Body of pancreas (tissue), 4 donors: Measurements from ENCODE around the gene HES5. TPM values are rescaled to one million over a fixed set of nuclear protein-coding genes. Genes with fewer than 3 reads are reported as not detected.

Experiments used
- ATAC-seq: fragments of 150-250 bp; one replicate; pipeline ENCODE4 v1.9.1; 2016
- DNase-seq, 4 donors: peaks; one replicate each; pipeline ENCODE4 v3.0.0-alpha.2; 2019
- H3K27ac ChIP-seq, 4 donors: fragments of 200-600 bp; sonication (generic); 1 replicate in 3 of 4; 2 replicates in 1 of 4; pipeline versions ENCODE4 v1.5.1 to v1.6.1; 2016 to 2019; ENCODE audit warnings: mild to moderate bottlenecking in 1 of 4, mixed read lengths in 1 of 4, moderate library complexity in 1 of 4
- H3K27me3 ChIP-seq, 2 donors: fragments of 200-600 bp; sonication (generic); one replicate each; pipeline ENCODE4 v1.6.0; 2016; ENCODE audit warnings: mild to moderate bottlenecking in 1 of 2
- H3K36me3 ChIP-seq, 2 donors: fragments of 200-600 bp; sonication (generic); replicated peaks in 1 of 2; 2 replicates each; pipeline ENCODE4 v1.5.1; 2016; ENCODE audit warnings: low read depth in 2 of 2; ENCODE audit not compliant: insufficient read depth in 1 of 2
- H3K4me1 ChIP-seq: fragments of 200-600 bp; sonication (generic); one replicate; pipeline ENCODE4 v1.6.0; 2016
- H3K4me3 ChIP-seq, 2 donors: fragments of 200-600 bp; sonication (generic); 1 replicate in 1 of 2; 2 replicates in 1 of 2; pipeline ENCODE4 v1.5.1; 2016 to 2019
- H3K9me3 ChIP-seq, 3 donors: fragments of 200-600 bp; sonication (generic); 1 replicate in 2 of 3; 2 replicates in 1 of 3; pipeline ENCODE4 v1.5.1; 2016
- POLR2A ChIP-seq, 3 donors: fragments of 450-650 bp; IDR thresholded peaks; one replicate each; pipeline ENCODE4 v1.6.1; 2016; ENCODE audit warnings: antibody characterized with exemption in 3 of 3, mild to moderate bottlenecking in 2 of 3
- WGBS, 2 donors: methylation state at CpG; one replicate each; pipeline ENCODE4 v1.1.5; 2017; 5-methylcytosine and 5-hydroxymethylcytosine counted together
- intact Hi-C: fragments of 100-400 bp; cut with DNase I; formaldehyde crosslinking; loops from one replicate; pipeline ENCODE4 v1.15.1; 2023
- total RNA-seq, 2 donors: library from RNA; depleted of rRNA; stranded (reverse); fragments of >200 nt; gene quantifications; one replicate each; pipeline ENCODE4 v1.1.0, GENCODE V29; 2016
- TF ChIP-seq, protein P1 (sequence below), 7 experiments: fragments of 450-650 bp in 4 of 7; fragments of 200-600 bp in 3 of 7; sonication (generic) in 3 of 7; IDR thresholded peaks; one replicate each; pipeline ENCODE4 v1.5.1; 2016 to 2019; ENCODE audit warnings: antibody characterized with exemption in 7 of 7

HES5 gene
- total RNA-seq, 2 donors from 2014 or later, result not detected

DNA sequence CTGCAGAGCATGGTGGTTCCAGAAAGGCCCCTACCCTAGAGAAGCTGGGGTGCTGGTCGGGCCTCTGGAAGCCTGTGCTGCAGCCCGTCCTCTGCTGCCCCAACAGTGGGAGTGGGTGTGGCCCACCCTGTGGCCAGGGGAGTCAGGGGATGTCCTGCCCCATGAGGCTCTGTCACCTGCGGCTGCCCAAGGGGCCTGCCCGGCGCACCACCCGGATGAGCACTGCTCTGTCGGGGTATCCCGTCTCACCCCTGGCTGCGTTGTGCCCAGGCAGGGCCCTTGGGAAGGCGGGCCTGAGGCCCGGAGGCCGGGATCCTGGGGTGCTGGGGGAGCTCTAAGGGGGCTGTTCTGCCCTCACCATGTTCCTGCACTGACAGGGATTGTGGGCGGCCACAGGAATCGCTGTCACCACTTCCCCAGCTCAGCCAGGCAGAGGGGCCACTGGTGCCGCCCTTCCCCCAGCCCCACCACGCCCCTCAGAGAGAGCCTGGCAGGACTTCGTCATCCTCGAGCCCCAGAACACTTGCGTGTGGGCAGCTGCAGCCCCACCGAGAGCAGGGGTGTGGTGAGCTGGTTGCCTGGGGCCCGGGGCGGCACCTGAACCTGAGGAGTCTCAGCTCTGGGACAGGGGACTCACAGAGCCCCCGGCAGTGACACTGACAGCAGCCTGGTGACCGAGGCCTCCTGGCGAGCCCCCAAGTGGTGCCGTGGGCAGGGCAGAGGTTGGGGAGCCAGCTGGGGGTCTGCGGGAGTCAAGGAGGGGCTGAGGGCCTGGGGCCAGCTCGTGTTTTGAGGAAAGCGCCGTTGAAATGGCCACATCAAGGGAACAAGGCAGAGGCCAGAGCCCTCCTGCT, 23.8 kb downstream of the HES5 start:
- no peak for ATAC-seq
- no peak for DNase-seq
- H3K27ac ChIP-seq, result no peak overlapping the region
- no peaks in the 10 kb centered on the region for H3K4me1 ChIP-seq
- H3K36me3 ChIP-seq, result peaks cover 14% of the 10 kb centered on the region in 2 donors
- H3K27me3 ChIP-seq, result peaks cover 0 to 4% of the 10 kb centered on the region in 2 donors
- intact Hi-C loops, result no loop called here
- no peak overlapping the region for H3K4me3 ChIP-seq
- WGBS, 2 donors, result 51 to 58% methylated on average over 6 to 29 of the region's 30 CpGs
- TF ChIP-seq, protein P1, sequence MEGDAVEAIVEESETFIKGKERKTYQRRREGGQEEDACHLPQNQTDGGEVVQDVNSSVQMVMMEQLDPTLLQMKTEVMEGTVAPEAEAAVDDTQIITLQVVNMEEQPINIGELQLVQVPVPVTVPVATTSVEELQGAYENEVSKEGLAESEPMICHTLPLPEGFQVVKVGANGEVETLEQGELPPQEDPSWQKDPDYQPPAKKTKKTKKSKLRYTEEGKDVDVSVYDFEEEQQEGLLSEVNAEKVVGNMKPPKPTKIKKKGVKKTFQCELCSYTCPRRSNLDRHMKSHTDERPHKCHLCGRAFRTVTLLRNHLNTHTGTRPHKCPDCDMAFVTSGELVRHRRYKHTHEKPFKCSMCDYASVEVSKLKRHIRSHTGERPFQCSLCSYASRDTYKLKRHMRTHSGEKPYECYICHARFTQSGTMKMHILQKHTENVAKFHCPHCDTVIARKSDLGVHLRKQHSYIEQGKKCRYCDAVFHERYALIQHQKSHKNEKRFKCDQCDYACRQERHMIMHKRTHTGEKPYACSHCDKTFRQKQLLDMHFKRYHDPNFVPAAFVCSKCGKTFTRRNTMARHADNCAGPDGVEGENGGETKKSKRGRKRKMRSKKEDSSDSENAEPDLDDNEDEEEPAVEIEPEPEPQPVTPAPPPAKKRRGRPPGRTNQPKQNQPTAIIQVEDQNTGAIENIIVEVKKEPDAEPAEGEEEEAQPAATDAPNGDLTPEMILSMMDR (IDR thresholded peaks at IDR 0.05), result no peak
- TF ChIP-seq POLR2A (IDR thresholded peaks at IDR 0.05), result no peak
- no peaks in the 10 kb centered on the region for H3K9me3 ChIP-seq

DNA sequence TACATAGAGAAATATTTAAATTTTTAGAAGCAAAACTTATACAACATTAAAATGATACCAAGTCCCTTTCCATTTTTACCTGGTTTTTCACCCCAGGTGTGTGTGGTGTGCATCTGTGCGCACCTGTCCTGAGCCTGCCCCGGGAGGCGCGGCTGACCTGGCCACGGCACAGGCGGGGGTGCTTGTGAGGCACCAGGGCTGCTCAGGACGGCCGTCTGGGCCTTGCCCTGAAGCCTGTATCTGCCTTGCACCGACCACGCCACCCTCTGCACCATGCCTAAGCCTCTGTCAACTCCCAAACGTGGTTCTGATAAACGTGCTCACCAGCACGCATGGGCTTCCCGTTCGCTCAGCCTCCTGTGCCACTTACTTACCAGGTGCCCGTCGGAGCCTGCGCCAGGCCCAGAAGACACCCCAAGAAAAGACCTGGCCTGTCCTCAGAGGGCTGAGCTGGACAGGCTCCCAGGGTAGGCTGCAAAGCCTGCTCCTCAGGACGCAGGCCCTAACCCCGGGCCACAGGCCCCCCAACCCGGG, 24.5 kb downstream of the HES5 start:
- H3K27ac ChIP-seq, result no peak overlapping the region
- no peak for DNase-seq
- H3K36me3 ChIP-seq, result peaks cover 9% of the 10 kb centered on the region in 2 donors
- no peak for ATAC-seq
- 16 to 48% methylated on average over 11 to 21 of the region's 21 CpGs for WGBS, 2 donors
- H3K27me3 ChIP-seq, result peaks cover 0 to 4% of the 10 kb centered on the region in 2 donors
- H3K9me3 ChIP-seq, result no peaks in the 10 kb centered on the region
- TF ChIP-seq, protein P1 (IDR thresholded peaks at IDR 0.05), result no peak
- no peak for TF ChIP-seq POLR2A (IDR thresholded peaks at IDR 0.05)
- no peaks in the 10 kb centered on the region for H3K4me1 ChIP-seq
- H3K4me3 ChIP-seq, result no peak overlapping the region
- intact Hi-C loops, result no loop called here

DNA sequence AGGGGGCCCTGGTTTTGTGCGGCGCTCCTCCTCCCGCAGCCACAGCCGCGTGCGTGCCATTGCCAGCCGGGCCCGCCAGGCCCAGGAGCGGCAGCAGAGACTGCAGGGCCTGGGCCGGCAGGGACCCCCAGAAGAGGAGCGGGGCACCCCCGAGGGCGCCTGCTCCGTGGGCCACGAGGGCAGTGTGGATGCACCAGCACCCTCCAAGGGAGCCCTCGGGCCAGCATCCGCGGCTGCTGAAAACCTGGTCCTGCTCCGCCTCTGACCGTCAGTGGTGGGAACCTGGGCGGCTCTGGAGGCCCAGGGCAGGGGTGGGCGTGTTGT, 25.2 kb downstream of the HES5 start:
- peaks cover 3 to 5% of the 10 kb centered on the region in 2 donors for H3K36me3 ChIP-seq
- H3K27me3 ChIP-seq, result peaks cover 0 to 4% of the 10 kb centered on the region in 2 donors
- no peak for TF ChIP-seq POLR2A (IDR thresholded peaks at IDR 0.05)
- TF ChIP-seq, protein P1 (IDR thresholded peaks at IDR 0.05), result no peak
- no peak for ATAC-seq
- H3K4me1 ChIP-seq, result no peaks in the 10 kb centered on the region
- no peak overlapping the region for H3K27ac ChIP-seq
- DNase-seq, result no peak
- intact Hi-C loops, result no loop called here
- no peak overlapping the region for H3K4me3 ChIP-seq
- WGBS, 2 donors, result 40% methylated on average over 21 of the region's 22 CpGs; no CpG with 5 or more reads in 1 of the 2 donors
- H3K9me3 ChIP-seq, result no peaks in the 10 kb centered on the region

DNA sequence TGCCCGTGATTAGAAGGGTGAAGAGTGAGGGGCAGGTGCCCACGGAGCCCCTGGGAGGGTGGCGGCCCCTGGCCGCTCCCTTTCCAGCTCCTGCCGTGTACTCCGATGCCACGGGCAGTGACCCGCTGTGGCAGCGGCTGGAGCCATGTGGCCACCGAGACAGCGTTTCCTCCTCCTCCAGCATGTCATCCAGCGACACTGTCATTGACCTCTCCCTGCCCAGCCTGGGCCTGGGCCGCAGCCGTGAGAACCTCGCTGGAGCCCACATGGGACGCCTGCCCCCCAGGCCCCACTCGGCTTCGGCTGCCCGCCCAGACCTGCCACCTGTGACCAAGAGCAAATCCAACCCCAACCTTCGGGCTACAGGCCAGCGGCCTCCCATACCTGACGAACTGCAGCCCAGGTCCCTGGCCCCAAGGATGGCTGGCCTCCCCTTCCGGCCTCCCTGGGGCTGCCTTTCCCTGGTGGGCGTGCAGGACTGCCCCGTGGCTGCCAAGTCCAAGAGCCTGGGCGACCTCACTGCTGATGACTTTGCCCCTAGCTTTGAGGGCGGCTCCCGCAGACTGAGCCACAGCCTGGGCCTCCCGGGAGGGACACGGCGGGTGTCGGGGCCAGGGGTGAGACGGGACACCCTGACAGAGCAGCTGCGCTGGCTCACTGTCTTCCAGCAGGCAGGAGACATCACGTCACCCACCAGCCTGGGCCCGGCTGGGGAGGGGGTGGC, 25.7 kb downstream of the HES5 start:
- Histone ChIP-seq H3K4me1 (no peaks in the 10 kb centered on the region), H3K27ac (no peak overlapping the region), H3K4me3 (no peak overlapping the region), H3K9me3 (no peaks in the 10 kb centered on the region), H3K27me3 (peaks cover 0 to 4% of the 10 kb centered on the region in 2 donors), H3K36me3 (peaks cover 0 to 4% of the 10 kb centered on the region in 2 donors)
- intact Hi-C loops, result no loop called here
- ATAC-seq (no peak), DNase-seq (no peak)
- 58 to 62% methylated on average over 28 to 30 of the region's 36 CpGs for WGBS, 2 donors
- TF ChIP-seq POLR2A (IDR thresholded peaks at IDR 0.05), result no peak

DNA sequence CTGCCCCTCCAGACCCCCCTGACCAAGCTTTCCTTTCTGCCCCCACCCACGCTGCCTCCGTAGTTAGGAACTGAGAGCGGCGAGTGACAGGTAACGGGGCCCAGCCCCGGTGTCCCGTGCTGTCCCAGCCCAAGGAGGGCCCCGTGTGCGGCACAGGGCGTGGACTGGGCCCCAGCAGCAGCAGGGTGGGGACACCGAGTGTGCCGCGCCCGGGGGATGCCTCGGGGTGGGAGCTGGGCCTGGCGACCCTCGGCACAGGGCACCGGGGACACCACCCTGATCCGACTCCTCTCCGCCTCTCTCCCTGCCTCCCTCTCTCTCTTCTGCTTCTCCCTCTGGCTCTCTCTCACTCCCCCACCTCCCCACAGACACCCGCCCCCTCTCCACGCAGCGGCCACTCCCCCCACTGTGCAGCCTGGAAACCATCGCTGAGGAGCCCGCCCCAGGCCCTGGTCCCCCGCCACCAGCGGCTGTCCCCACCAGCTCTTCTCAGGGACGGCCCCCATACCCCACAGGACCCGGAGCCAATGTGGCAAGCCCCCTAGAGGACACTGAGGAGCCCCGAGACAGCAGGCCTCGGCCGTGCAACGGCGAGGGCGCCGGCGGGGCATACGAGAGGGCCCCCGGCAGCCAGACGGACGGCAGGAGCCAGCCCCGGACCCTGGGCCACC, 26.4 kb downstream of the HES5 start:
- H3K36me3 ChIP-seq, result no peaks in the 10 kb centered on the region
- intact Hi-C loops, result no loop called here
- H3K9me3 ChIP-seq, result no peaks in the 10 kb centered on the region
- no peaks in the 10 kb centered on the region for H3K4me1 ChIP-seq
- no peak overlapping the region for H3K27ac ChIP-seq
- TF ChIP-seq, protein P1 (IDR thresholded peaks at IDR 0.05), result no peak
- no peak for TF ChIP-seq POLR2A (IDR thresholded peaks at IDR 0.05)
- DNase-seq (no peak), ATAC-seq (no peak)
- no peak overlapping the region for H3K4me3 ChIP-seq
- WGBS, 2 donors, result 26 to 38% methylated on average over 3 to 34 of the region's 42 CpGs
- peaks cover 0 to 4% of the 10 kb centered on the region in 2 donors for H3K27me3 ChIP-seq
